ENCODE data around the gene PLK3.
A peak's percentile ranks its signal among the peaks of the same experiment; 100 is the strongest.
"Not testable (repeated sequence)": the region's sequence is repeated elsewhere in the genome, so short reads cannot be mapped to it uniquely, and the experiment has no call there.

Gene PLK3

DNA sequence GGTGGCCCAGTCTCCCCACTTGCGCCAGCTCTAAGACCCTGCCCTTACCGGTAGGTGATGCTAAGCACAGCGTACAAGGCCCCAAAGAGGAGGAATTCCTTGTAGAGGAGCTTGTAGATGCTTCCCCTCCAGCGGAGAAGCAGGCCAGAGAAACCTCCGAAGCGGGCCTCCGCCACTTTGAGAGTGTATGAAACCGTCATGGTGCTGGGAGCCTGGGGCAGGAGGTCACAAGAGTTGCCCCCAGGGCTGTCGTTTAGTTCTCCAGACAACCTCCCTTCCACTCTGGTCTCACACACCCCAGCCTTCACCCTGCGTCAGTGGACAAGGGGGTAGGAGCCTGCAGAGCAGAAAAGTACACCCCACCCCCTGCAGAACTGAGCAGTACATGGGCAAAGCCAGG lies 12.7 kb upstream of the PLK3 start:
- DNase-seq (ENCODE audit: low spot score): no peak

GRCh38 chr1:44788120-44788860 lies 11.9 kb upstream of the PLK3 start, which contains the start of gene BEST4:
Gene BEST4, minus strand, starts transcription at chr1:44788170. Its CDS starts 465 bp downstream, at chr1:44787705.
- DNase-seq (ENCODE audit: low spot score): no peak

DNA sequence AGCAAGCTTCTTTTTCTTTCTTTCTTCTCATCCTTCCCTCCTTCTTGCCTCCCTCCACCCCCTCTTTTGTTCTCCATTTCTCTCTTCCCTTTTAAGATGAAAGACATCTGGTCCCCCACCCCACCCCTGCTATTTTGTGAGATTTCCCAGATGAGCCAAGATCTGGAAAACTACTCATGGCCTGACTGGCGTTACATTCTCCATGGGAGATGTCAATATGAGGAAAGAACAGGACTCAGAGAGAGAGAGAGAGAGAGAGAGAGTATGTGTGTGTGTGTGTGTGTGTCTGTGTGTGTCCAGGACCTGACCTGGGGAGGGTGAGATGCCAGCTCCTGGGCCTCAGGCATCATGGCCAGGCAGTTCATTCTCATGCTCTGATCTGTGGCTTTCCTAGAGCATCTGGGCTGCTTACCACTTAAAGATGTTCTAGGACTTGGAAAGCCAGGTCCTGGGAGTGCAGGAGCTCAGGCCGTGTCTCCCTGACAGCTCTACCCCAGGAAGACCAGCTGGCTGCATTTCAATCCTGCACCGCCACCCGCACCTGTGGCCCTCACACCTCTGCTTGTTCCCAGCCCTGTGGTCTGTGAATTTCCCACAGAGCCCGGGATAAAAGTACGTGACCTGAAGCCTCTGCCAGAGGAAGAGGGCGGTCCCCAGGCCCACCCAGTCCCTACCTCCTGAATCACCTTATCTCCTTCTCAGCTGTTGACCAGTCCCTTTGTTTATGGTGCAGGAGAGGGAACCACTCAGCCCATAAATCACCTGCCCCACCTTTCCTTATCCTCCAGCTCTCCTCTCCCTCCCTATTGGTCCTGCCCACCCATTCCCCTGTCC lies 9.0 kb upstream of the PLK3 start:
- DNase-seq (ENCODE audit: low spot score): no peak

- DNase-seq (ENCODE audit: low spot score): no peak
Observed at GRCh38 chr1:44792736-44793502, 7.3 kb upstream of the PLK3 start.

DNA sequence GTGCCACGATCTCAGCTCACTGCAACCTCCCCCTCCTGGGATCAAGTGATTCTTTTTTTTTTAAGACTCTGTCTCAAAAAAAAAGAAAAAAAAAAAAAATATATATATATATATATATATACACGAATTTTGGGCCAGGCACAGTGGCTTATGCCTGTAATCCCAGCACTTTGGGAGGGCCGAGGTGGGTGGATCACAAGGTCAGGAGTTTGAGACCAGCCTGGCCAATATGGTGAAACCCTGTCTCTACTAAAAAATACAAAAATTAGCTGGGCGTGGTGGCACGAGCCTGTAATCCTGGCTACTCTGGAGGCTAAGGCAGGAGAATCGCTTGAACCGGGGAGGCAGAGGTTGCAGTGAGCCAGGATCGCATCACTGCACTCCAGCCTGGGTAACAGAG lies 2.3 kb upstream of the PLK3 start:
- DNase-seq (ENCODE audit: low spot score): not testable (repeated sequence)

GRCh38 chr1:44798481-44799365 lies 1.5 kb upstream of the PLK3 start:
- DNase-seq (ENCODE audit: low spot score): no peak

- DNase-seq (ENCODE audit: low spot score): no peak
Observed at GRCh38 chr1:44801491-44802305, 1.5 kb downstream of the PLK3 start.

GRCh38 chr1:44802306-44803061 lies 2.3 kb downstream of the PLK3 start:
- no peak for DNase-seq (ENCODE audit: low spot score)

DNA sequence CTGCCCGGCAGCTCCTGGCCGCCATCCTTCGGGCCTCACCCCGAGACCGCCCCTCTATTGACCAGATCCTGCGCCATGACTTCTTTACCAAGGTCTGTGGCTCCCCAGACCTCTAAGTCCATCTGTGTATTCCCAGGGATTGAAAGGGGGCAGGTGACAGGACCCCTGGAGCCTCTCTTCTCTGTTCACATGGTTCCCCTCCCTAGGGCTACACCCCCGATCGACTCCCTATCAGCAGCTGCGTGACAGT lies 2.8 kb downstream of the PLK3 start:
- DNase-seq (ENCODE audit: low spot score): no peak

GRCh38 chr1:44803312-44804095 lies 3.3 kb downstream of the PLK3 start:
- no peak for DNase-seq (ENCODE audit: low spot score)

- no peak for DNase-seq (ENCODE audit: low spot score)
Observed at GRCh38 chr1:44805311-44806024, 5.3 kb downstream of the PLK3 start.

- DNase-seq (ENCODE audit: low spot score): no peak
Observed at GRCh38 chr1:44806025-44806703, 6.0 kb downstream of the PLK3 start.

DNA sequence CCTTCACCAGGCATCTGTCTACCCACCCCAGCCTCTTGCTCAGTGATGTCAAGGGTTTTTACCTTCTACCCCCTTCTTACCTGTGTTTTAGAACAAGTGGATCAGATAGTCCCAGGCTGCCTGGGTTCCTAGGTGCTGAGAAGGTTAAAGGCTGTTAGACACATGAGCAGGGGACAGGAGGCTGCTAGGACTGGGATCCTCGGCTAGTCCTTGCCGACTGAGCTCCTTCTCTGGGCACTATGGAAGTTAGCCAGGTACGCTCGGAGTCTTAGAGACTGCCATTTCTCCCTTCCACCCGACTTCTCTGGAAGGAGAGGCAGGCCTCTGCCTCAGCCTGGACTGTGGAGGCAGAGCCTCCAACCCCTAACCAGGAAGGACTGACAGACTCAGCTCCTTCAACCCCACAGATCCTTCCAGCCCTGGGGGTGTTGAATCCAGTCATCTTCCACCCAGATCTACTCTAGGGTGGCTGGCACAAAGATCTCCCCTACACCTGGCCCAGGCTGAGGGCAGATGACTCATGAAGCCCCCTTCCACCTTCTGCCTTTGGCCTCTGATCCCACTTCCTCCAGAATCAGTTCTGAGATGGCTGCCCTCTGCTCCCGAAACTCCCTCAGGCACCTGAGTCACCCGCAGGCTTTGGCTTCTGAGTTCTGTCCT lies 6.7 kb downstream of the PLK3 start, which contains the start of gene DYNLT4:
TSS of gene DYNLT4 (minus strand) at position 648 of the 660 bp plus-strand sequence. CDS start 683 bp downstream, outside the sequence.
- DNase-seq (ENCODE audit: low spot score): no peak

- peak; percentile 72 for DNase-seq (ENCODE audit: low spot score)
Observed at GRCh38 chr1:44807364-44808062, 7.3 kb downstream of the PLK3 start.

GRCh38 chr1:44808063-44808937 lies 8.1 kb downstream of the PLK3 start, which contains the start of gene BTBD19:
Gene BTBD19, plus strand, starts transcription at chr1:44808523. Its CDS starts 298 bp downstream, at chr1:44808821.
- DNase-seq (ENCODE audit: low spot score): peak; percentile 85
